Measurements from ENCODE around the gene NOL9.

Gene NOL9

DNA sequence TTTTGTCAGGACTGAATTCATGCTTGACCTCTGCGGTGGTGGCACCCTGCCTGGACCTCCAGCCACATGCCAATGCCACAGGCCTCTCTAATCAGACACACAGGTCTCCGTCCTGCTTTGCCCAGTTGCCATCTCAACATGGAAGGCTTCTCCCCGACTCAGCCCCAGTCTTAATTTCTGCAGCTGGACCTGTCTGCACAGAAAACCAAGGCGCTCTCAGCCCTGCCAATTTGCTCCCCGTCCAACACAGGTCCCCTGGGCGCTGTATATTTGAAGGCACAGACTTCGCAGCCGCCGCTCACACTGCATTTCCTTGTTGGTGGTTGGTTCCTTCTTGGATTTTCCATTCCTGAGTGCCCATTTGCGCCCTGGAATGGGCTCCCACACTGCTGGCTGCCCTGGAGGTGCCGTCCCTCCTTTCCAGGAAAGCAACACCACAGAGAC is 34.8 kb downstream of the NOL9 start:
- no peak for DNase-seq

DNA sequence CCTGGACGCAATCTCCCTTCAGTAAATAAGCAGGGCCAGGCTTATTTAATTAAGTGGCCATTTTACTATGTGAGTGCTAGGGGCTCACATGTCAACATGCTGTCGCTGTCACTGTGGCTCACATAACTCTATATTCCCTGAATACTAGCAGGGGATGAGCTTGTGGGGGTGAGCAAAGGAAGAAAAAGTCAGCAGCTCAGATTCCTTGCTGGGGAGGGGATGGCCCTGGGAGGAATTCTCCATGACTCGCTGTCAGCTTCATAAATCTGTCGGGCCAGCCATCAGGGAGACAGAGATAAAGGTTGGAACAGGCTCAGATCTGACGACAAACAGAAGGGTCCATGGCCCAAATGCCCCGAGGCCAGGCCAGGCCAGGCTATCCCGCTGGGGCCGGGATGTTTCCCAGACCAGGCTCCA is 36.9 kb downstream of the NOL9 start:
- DNase-seq: no peak

DNA sequence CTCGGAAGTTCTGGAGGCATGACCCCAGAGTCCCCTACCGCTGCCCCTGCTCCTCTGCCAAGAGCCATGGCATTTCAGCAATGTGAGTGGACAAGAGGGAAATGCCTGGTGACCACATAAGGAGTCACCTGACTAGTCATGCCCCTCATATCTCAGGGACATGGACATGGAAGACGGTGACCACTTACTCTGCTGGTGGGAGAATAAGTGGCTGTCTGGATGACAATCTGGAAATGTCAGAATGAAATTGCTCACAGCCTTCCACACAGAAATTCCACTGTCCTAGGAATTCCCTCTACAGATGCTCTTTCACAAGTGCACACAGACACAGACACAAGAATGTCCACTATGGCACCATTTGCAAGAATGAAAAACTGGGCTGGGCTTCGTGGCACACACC is 38.5 kb downstream of the NOL9 start:
- DNase-seq: no peak

DNA sequence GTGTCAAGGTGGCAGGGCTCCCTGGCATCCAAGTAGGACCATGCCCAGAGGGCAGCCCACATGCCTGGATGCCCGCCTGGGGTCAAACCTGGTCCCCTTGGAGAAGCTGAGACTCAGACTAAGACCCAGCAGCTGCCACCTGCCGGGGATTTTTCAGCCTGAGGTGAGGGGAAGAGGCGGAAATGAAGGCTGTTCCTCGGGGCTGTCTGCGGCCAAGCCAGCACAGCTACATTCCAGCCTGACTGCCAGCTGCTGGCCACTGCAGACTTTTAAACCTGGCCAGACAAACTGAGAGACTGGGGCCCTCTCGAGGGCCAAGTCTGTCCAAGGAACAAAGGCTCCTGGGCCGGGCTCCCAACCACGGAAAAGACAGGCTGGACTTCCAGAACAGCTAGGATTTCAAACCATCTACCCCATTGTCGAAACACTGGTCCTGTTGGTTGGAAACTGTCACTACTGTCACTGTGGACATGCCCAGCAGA is 41.0 kb downstream of the NOL9 start:
- no peak for DNase-seq

DNA sequence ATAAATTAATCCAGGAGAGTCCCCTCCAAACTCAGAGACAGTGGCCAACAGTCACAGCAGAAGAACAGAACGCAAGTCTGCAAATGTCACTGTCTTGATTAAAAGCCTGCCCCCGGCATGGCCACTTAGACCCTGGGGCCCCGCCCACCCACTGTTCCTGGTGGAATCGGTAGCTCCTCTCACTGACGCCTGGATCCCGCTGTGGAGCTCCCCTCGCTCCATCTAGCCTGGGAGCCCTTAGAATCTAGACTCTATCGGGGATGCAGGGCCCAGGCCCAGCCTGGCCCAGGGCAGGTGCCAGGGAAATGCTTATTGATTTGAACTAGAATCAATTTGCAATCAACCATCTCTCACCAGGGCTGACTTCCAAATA is 41.4 kb downstream of the NOL9 start:
- DNase-seq: no peak

DNA sequence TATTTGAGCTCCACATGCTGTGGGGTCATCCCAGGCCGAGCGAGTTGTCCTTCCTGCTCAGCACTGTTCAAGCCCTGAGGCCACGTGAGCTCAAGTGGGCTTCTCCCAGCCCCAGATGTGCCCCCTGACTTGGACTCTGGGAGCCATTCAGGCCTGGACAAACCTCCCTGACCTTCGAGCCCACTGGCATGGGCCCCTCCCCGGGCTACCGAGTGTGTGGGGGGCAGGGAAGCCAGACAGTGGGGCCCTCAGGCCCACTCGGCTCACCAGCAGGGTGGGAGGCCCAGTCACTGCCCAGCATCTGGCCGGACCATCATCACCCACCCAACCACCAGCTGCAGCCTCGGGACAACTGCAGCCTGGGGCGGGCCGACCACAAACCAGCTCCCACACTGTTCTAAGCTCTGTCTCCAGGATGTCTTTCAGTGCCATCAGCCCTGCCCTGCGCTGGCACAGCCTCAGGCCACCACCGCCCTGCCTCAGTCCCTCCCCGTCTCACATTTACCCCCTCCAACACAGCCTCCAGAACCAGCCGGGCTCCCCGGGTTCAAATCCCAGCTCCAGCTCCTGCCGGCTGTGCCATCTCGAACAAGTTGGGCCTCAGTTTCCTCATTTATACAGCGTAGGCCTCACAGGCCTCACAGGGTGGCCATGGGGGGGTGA is 41.9 kb downstream of the NOL9 start:
- DNase-seq: no peak

DNA sequence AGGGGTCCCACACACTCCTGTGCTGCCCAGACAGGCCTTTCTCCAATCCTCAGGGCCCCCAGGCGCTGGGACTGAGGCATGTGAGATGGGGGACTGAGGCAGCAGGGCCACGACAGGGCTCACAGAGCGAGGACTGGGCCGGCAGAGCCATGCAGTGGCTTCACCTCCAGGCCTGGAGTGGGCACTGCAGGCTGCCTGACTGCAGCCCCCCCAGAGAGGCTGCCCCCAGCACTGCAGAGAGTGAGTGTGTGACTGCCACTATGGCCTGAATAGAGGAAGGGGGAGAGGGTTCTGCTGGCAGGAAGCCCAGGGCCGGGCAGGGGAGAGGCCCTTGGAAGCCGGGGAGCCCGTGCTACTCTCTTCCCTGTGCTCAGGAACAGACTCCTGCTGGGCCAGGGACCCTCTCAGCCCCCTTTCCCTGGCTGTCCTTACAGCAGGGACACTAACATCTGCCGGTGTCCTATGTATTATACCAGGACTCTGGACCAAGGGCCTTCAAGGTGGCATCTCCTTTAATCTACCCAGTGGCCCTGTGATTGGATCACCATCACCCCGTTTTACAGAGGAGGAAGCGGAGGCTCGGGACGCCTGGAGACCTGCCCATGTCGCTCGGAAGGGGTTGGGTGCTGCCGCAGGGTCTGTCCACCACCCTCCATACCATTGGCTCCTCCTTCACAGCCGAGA is 42.6 kb downstream of the NOL9 start:
- DNase-seq: no peak

DNA sequence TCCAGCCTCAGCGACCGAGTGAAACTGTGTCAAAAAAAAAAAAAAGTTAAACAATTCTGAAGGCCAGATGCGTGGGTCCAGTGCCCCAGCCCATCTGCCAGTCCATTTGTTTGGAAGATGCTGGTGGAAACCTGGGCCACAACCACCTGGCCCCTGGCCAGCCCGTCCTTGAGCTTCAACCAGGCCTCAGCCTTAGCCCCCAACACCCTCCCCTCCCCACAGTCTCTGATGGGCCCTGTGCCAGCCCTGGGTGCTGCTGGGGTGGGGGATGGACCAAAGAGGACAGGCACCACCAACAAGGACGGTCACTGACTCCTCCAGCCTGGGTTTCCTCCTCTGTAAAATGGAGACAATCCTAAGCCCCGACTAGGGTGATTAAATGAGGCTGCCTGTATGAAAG is 43.3 kb downstream of the NOL9 start:
- no peak for DNase-seq

DNA sequence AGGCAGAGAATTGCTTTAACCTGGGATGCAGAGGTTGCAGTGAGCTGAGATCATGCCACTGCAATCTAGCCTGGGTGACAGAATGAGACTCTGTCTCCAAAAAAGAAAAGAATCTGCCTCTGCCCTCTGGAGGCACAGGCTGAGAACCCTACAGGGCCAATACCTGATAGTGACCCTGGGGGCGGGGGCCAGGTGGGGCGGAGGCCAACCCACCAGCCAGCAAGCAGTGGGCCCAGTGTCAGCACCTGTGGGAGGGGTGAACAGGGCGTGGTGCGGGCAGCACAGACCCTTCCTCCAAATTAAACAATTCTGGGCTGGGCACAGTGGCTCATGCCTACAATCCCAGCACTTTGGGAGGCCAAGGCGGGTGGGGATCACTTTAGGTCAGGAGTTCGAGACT is 43.8 kb downstream of the NOL9 start:
- no peak for DNase-seq

DNA sequence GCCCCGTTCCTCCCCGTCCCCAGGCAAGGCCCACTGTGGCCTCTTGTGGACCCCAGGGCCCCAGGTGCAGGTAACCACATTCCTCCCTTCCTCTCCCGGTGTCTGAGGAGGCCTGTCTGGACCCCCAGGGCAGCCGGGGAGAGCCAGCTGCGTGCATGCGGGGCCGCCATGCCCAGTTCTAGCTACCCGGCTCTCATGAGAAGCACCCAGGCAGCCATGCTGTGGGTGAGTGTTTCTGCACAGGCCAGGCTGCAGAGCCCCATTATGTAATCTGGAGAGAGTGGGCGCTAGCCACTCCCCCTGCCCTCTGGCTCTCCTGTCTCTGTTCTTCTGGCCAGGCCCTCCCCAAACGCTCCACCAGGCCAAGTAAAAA is 44.4 kb downstream of the NOL9 start:
- DNase-seq: no peak

DNA sequence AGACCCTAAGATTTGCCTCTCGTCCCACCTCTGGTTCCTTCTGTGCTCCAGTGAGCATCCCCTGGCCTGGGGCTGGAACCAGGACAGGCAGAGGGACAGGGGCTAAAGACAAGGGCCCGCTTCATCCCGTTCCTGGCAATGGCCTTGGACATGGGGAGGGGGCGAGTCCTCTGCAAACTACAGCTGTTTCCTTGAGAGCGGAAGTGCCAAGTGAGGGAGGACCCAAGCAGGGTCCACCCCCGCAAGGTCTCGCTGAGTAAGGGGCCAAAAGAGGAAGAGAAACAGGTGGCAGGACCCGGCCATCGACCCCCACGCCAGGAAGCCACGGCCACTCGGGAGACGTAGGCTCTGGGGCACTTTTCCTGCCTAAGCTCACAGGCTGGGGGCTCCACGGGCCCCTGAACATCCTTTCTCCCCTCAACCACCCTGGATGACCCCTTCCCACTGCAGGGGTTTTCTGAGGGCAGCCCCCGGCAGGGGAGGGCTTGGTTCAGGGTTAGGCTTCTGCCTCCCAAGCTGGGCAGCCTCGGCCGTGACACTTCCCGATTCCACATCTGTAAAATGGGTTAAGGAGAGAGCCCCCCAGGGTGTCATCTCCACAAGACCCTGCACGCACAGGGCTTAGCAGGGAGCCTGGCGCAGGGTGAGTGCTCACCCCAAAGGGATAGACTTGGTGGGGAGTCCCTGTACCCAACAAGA is 44.9 kb downstream of the NOL9 start:
- DNase-seq: no peak

DNA sequence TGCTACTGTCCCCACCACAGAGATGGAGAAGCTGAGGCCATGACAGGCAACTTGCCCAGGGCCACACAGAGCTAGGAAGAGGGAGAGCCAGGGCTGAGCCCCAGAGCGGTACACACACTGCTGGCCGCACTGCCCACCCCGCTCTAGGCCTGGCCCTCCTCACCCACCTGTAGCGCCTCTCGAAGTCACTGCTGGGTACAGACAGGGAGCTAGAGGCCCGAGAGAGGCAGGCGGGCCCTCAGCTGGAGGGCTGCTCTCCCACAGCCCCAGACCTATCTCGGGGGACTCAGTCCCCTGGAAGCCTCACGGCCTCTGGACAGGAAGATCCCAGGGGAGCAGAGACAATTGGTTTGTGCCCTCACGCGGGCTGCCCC is 45.5 kb downstream of the NOL9 start:
- no peak for DNase-seq

DNA sequence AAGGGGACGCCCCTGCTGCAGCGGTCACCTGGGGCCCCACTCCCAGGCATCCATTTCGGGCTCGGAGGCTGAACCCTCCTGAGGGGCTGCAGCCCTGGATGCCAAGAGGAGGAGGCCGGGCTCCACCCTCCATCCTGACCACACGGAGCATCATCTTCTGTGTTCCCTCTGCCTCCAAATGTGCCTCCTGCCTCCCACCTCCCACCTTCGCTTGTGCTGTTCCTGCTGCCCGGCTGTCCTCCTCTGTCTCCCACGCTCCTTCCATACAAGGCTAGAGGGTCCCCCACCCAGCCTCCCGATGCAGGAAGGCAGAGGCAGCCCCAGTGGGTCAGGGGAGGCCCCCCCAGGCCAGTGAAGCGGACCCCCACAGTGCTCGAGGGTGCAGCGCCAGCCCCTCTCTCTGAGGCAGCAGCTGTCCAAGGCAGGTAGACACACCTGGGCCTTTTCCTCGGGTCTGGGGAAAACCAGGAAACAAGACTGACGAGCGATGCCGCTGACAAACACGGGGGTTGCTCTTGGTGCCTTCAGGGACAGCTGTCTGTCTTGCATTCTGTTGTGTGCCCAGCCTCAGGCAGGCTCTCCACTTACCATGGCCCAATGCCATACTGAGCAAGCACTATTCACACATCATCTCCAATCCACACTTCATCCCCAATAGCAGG is 46.0 kb downstream of the NOL9 start:
- no peak for DNase-seq

DNA sequence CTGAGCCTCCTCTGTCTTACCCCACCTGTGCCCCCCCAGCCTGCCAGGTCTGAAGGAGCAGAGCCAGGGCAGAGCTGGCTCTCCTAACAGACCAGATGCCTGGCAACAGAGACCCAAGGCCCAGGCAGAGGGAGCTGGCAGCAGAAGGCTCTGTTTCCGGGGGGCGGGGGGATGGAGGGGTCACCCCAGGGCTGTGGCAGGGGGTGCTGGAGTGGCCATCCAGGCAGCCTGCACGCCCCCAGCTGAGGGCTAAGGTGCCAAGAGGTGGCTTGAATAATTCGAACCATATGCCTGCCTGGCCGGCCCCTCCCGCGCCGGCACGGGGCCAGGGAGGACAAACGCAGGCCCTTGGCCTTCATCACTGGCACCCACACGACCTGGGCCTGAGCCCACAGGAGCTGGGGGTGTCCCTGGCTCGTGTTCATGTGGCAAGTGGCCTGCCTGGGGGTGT is 46.8 kb downstream of the NOL9 start:
- no peak for DNase-seq

DNA sequence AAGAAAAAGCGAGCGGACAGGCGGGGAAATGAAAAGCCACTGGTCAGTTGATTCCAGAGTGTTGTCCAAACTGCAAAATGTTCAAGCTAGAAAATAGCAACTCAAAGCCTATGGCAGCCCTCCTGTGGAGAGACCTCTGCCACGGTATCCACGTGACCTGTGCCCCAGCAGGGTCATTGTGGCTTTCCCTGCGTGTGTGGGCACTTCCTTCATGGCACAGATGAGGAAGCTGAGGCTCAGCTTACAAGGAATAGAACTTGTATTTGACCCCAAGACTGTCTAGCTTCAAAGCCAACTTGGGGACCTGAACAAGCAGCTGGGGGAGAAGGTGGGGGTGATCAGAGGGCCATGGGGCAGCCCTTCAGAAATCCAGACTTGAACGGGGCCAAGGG is 47.3 kb downstream of the NOL9 start:
- DNase-seq: no peak

DNA sequence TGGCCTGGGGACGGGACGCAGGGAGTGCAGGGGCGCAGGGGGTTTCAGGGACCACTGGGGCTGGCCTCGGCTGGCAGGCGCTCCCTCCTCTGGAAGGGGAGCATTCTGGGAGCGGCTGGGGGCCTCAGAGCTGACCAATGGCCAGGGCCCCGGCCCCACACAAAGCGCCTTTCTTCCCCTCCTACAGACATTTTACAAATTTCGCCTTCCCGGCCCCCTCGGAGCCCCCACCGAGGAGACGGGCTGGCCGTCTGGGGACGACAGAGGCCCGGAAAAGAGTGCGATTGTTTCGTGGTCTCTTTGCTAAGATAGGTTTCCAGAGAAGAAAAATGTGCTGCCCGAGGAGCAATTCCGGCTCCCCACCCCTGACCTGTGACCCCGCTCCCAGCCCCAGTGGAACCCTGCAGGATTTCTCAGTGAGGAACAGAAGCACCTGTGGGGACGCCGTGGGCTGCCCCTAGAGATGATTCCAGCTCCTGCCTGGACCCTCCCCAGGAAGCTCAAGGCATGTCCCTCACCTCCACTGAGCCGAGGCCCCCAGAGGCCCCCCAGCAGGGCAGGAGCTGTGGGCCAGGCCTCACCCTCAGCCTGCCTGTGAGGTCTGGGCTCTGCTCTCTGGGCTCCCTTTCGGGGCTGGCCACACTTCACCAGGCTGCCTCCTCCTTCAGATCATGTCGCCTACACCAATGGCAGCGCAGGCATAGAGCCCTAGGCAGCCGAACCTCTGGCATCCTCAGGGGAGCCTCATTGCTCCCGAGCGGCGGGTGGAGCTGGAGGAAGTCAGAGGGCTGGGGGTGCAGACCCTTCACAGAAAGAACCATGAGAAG is 47.9 kb downstream of the NOL9 start:
- DNase-seq: no peak

DNA sequence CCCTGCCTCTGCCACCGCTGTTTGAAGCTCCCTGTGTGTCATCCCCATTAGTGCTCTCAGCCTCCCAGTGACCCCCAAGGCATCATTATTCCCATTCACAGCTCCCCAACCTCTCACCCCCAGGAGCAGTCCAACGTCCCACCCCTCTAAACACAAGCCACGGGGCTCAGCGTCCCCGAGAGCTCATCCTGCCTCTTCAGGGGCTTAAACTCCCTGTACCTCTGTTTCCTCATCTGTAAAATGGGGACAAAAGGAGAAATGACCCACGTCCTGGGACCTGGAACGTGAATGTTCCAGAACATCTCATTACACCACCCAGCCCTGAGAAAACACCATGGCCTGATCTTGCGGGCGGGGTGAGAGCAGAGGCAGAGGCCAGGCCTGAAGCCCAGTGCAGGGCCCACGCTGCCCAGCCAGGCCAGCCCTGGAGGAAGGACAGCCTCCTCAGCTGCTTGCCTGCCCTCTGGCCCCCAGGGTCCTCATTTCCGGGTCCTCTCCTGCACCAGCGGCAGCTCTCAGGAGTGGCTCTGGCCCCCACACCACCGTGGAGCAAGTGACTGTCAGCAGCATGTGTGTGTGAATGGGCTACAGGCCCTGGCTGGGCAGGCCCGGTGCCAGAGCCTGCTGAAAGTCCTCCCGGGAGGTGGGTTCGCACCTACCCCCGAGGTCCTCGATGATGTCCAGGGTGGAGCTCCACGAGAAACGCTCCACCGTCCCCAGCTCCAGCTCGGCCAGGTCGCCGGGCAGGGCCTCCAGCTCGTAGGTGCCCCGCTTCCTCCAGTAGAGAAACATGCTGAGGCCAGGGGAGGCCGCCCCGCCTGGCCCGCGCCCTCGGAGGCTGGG is 48.7 kb downstream of the NOL9 start:
- DNase-seq: no peak

DNA sequence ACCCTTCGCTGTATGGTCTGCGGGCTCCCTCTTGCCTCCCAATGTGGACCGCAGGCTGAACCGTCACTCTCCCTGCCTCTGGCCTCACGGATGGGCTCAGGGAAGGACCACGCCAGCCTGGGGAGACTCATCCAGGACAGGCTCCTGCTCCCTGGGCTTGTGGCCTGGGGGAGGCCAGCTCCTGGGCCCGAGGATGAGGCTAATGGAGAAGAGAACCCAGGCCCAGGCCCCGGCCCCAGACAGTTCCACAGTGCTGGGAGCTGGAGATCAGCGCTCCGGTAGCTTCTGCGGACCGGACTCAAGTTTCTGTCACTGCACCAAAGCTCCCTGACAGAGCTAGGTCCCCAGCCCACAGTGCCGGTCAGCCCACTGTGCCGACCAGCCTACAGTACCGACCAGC is 49.4 kb downstream of the NOL9 start:
- DNase-seq: no peak

DNA sequence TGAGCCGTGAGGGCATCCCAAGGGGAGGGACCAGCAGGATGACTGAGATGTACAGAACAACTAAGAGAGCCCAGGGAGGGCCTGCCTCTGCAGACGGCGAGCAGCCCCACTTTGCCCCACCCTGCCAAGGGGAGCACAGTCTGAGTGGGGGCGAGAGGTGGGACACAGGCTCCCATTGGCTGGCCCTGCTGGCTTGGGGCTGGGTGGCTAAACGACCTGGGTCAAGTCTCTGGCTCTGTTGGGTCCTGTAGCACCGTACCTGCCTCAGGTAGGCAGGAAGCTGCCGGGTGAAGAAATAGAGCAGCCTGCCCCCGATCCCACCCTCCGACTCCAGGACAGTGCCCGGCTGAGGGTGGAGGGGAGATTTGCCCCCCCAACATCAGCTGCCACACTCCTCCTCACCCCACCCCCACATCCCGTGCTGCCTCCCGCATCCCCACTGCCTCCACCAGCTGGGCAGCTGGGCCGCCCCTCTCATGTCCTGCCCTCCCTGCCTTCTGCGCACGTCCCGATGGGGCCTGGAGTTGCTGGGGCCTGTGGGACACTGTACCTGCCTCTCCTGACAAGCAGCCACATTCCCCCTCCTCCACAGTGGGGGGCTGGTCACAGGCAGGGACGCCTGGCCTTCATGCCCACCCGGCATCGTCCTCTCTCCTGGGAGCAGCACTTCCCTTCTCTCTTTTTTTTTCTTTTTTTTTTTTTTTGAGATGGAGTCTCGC is 50.3 kb downstream of the NOL9 start:
- no peak for DNase-seq

DNA sequence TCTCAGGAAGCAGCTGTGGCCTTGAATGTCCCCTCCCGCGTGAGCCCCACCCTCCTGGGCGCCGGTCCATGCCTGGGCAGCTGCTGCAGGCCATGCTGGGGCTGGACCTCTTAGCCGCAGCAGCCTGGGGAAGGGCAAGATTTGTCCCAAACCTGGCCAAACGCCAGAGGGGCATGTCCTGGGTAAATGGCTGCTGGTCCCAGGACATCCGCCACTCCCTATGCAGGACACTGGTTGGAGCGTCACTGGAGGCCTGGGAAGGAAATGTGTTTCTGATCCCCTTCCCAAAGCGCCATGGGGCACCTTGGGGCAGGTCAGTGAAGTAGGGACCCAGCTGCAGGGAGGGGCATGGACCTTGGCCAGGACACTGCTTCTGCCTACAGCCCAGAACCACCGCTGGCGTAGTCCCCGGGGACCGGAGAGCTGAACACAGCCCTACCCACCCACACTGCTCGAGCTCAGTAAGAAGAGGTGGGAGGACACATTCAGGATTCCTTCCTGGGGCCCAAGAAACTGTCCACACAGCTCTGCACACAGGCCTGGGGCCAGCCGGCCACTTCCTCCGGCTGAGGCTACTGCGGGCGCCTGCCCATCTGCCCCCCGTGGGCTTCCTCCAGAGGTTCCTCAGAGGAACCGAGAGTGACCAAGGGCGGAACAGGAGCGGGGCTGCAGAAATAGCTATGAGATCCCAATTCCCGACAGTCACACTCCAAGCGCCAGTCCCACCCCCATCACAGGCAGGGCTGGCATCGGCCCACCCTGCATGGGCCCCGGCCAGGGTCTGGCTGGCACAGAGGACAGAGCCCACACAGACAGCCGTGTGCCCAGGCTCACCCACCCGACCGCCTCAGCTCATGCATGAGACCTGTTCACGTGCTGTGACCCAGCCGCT is 52.1 kb downstream of the NOL9 start:
- DNase-seq: no peak
